GM19043 (cell line): ENCODE results near the gene STKLD1.
"Not testable (repeated sequence)": the region's sequence is repeated elsewhere in the genome, so short reads cannot be mapped to it uniquely, and the experiment has no call there.

Experiments used
- ATAC-seq: cut with Tn5 transposase; IDR thresholded peaks from one replicate; pipeline ENCODE4 v1.9.1; 2021; ENCODE audit warnings: low read depth; ENCODE audit not compliant: unreplicated experiment

Gene STKLD1

DNA sequence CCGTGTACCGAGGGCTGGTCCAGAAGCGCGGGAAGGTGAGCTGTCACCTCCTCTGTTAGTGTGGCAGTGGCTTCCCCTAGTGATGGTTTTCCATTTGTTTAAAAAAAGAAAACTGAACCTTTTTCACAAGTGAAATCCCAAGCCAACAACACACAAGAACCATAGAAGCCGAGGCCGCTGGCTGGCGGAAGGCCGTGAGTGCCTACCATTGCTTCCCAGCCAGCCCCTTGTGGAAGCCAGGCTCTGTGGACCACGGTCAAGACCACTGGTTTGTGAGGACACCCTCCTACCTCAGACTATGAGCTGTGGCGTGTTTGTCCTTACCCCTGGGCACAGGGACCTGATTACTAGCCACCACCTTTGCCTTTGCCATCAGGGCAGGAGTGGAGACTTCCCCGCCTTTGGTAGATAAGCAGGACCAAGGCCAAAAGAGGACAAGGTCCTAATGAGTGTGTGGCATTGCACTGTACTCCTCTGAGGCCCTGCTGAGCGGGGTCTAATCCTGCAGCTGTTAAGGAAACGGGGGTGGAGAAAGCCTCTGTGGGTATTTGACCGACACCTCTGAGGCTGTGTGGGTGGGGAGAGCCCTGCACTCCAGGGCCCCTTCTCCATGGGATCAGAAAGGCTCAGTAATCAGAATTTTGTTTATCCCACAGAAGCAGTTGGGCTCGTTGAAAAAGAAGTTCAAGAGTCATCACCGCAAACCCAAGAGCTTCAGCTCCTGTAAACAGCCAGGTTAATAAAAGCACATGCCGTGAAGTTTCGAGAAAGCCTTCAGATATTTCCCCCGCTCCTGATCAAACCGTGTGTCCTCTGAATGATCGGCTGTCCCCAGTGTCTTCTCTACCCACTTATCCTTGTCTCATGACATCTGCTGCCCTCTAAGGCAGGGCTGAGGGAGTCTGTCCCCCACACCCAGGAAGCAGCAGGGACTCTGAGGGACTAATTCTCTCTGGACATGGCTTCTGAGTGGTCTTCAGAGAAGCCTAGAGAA is 15.5 kb upstream of the STKLD1 start:
- no peak for ATAC-seq

DNA sequence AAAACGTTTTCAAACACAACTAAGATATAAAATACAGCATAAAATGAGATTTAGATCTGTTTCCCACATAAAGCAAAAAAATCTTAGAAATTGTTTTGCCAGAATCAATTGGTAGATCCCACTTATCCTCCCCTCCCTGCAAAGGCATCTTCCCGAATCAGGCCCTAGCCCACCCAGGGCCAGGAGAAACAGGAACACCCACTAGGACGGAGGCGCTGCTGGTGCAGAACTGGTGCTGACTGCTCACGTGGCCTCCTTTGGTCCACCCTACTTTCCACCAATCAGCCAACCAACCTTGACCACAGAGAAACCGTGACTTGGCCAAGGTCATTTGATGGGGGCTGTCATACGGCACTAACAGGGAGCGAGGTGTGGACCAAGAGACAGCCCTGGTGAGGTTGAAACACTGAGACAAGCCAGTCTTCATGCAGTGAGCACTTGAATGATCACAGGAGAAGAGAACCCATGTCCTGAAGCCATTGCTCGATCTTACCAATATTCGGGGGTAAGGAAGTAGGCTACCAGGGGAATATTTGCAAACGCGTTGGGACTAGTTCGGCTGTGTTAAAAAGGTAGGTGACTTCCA is 14.6 kb upstream of the STKLD1 start:
- no peak for ATAC-seq

DNA sequence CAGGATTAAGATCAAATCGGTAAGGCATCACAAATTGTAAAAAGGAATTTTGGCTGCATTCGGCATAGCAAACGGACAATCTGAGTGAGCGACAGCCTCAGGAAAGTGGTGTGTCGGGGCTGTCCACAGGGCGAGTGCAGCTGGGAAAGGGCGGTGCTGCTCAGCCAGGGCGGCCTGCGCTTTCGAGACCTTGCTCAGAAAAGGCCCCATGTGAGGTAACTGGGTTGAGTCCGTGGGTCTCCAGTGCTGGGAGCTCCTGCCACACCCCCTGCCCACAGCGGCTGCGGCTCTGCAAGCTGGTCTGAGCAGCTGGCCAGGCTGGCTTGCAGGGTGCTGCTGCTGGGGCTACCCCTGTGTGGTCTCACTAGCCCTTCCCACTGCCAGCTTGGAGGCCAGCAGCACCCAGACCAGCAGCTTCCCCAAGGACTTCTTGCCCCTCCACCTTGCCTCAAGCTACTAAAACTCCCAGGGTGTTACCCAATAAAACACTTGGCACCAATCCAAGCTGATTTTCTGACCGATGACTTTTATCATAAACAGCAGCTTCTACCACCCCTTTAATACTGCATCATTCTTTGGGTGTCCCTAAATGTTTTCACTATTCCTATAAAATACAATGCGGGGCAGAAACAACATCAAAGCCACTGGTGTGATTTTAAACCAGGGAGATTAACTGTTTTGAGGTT is 13.7 kb upstream of the STKLD1 start:
- no peak for ATAC-seq

DNA sequence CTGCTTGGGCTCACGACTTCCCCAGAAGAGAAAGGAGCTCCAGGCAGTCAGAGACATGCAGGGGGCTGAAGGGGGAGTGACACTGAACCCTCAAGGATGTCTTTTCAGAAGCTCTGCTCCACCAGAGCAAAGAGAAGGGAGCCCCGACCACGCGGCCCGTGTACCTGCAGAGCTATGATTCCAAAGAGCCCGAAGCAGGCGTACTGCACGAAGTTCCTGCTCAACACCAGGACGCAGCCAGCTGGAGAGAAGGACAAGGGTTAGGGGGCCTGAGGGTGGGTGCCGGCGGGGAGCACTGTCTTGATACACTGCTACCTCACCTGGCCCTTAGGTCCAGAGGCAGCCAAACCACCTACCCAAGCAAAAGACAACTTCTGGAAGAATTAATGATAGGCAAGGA is 9.7 kb upstream of the STKLD1 start:
- ATAC-seq, result no peak

DNA sequence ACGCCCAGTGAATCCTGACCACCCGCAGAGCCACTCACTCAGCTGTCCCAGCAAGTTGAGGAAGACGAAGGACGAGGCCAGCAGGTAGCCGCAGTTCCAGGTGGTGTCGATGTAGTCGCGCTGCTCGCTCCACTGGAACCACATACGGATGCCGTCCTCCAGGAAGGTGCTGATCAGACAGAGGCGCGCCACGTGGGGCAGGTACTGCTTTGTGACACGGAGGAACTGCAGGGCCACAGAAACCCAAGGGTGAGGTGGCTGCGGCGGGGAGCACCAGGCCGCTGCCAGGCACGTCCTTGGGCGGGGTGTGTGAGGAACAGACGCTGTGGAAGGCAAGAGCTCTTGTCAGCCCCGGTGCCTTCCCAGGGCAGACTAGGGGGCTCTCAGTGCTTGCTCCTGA is 8.9 kb upstream of the STKLD1 start:
- no peak for ATAC-seq

DNA sequence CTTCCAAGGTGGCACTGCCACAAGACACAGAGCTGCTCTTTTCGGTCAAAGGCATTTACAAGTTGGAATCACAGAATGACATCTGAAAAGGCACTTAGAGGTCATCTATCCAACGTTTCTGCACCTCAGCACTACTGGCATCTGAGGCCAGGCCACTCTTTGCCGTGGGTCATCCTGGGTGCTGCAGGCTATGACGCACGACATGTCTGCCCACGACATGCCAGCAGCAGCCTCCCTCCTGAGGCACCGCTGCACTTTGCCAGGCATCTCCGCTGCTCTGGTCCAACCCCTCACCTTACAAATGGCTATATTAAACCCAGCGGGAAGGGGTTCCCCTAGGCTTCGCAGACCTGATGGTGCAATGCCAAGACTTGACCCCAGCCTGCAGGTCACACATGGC is 8.4 kb upstream of the STKLD1 start:
- ATAC-seq, result no peak

DNA sequence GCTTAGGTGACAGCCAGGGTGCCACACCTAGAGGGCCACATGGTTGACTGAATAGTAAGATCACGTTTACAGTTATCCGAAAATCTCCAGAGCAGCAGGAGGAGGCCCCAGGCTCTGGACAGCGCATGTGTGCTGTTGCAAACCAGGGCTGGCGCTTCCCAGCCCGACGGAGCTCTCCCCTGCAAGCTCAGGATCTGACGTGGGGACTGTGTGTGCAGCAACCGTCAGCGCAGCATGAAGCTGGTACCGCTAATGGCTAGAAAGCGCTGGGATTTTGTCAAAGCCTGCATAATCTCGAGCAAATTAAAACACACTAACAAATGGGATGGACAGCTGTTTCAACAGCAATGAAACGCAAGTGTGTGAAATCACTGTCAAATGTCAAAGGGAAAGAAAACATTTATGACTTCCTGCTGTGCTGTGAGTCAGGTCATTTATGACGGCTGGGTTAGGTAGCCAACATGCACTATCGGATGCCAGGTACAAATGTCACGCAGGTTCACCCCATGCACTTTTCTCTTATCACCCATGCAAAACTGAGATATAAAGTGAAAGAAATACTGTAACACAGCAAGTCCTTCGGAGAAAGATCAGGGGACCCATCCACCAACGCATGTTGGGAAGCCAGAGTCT is 7.8 kb upstream of the STKLD1 start:
- no peak for ATAC-seq

DNA sequence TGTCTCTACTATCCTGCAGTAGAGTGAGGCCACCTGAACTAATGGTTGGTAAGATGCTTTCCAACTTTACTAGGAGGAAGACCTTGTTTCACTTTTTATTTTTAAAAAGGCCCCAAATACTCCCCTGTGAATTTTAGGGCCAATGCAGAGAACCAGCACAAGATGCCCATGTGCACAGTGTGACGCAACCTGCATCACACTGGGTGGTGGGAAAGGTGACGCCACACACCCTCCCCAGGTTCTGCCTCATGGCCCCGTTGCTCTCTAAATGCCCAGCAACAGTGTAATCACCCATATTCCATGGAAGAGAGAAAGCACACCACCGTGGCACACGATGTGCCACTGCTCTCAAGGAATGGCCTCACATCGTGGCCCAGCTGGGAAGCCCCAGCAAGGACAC is 6.7 kb upstream of the STKLD1 start:
- ATAC-seq, result no peak

DNA sequence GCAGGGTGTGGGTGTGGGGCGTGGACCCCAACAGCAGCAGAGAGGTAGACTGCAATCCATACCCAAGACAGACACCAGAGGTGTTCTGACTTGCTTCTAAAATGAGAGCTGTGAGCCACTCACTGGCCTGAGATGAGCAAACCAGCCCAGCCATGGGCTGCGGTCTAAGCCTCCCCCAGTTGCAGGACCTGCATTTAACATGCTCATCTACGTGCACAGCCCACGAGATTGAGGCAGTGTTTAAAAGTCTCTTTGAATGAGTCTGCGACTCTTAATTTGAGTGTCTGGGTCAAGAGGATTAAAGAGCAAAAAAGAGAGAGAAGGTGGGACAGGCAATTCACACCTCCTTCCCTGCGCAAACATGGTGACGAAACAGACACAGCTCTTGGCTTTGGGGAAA is 6.2 kb upstream of the STKLD1 start:
- ATAC-seq, result no peak

DNA sequence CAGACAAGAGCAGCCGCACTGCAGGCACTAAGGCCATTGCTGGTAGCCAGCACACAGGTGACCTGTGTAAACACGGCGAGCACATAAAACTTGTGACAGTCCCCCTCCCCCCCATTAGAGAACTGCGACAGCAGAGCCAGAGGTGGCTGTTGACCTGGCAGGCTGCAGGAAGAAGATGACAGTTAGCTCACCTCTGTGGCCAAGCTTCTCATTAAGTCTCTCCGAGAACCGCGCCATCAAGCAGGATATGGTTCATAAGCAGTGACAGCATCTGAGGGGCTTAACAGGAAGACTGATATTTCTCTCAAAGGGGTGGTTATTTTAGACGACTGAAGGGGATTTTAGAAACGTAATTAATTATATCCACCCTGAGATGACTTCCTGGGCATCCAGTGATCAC is 5.5 kb upstream of the STKLD1 start:
- ATAC-seq, result no peak

DNA sequence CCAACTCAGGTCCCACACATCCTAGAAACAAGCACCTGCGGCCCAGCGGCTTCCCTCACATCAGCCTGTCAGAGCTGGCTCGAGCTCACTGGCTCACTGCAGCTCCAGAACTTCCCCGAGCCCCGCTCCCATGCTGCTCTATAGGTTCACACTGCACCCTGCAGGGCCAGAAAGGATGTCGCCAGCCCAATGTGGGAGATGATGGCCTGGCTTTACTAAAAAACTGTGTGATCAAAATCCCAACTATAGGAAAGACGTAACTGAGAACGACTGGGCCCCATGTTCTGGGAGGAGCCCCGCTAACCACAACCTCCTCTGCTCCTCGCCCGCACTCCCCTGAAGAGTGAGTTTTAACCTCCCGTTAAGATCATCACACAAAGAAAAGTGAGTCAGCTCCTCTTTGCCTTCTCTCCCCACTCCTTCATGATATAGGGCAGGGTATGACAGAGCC is 4.9 kb upstream of the STKLD1 start:
- no peak for ATAC-seq

DNA sequence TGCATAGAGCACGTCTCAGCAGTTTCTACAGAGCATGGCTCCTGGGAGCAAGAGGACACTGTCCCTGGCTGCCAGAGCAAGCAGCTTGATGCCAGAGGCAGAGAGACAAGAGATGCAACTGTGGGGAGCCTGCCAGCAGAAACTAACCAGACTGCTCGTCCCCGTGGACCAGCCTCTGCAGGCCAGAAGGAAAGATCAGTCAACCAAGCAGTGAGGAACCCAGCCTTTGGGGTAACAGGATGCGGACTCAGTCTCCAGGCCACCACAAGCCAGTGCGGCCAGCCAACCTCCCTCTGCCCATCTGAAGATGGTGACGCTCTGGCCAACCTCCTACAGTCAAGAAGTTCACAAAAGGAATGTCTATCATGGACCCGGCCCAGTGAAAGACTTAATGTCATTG is 4.0 kb upstream of the STKLD1 start:
- no peak for ATAC-seq

DNA sequence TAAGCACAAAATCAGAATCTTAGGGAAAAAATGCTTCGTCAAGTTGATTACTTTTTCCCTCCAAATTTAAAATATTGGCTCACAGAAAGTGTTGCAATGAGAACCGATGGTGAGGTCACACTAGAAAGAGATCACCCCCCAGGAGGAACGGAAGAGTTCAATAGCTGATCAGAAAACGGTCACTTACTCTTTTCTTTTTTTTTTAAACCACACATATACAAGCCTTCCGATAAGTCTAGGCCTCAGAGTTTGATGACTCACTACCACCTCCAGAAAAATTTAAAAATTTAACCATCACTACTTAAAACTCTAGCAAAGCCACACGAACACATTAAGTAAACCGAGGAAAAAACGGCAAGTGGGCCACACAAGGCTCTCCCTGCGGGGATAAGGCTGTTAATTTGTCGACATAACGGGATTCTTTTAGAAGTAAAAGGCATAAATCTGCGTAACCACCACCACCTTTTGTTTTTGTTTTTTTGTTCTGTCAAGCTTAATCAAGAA is 1.5 kb upstream of the STKLD1 start:
- no peak for ATAC-seq

DNA sequence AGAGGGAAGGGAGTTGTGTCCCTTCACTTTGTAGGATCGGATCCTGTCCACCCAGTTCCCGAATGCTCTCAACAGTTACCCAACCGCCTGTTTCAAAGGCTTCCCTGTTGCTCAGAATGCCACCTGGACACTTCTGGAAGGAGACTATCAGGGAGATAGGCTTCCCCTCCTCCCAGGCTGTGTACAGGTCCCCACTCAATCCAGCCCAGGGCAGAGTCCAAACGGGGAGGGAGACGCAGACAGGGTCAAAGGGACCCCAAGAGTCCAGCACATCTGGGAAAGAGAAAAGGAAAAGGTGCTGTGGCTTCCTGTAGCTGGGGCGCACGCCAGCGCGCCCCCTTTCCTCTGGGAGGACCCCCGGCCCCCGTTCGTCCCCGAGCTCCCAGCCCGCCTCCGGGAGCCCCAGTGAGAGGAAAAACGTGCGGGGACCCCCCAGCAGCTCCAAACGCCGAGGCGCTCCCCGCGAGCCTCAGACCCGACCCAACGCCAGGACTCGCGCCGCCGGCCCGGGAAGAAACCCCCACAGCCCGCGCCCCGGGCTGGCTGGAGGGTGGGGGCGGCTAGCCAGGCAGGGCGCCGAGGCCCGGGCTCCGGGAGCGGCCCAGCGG is 946 bp upstream of the STKLD1 start:
- no peak for ATAC-seq

DNA sequence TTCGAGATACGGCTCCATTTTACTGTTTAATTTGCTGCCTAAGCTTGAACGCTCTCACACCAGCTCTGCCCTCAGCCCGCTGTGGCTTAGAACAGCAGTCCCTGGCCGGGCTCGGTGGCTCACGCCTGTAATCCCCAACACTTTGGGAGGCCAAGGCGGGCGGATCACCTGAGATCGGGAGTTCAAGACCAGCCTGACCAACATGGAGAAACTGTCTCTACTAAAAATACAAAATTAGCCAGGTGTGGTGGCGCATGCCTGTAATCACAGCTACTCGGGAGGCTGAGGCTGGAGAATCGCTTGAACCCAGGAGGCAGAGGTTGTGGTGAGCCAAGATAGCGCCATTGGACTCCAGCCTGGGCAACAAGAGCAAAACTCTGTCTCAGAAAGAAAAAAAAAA is 1.1 kb downstream of the STKLD1 start:
- not testable (repeated sequence) for ATAC-seq

DNA sequence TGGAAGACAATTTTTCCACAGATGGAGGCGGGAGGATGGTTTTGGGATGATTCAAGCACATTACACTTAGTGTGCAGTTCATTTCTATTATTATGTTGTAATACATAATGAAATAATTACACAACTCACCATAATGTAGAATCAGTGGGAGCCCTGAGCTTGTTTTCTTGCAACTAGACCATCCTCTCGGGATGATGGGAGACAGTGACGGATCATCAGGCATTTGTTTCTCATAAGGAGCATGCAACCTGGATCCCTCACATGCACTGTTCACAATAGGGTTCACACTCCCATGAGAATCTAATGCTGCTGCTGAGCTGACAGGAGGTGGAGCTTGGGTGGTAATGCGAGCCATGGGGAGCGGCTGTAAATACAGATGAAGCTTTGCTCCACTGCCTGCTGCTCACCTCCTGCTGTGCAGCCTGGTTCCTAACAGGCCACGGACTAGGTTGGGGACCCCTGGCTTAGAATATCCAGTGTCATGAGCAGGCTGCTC is 1.6 kb downstream of the STKLD1 start:
- no peak for ATAC-seq

DNA sequence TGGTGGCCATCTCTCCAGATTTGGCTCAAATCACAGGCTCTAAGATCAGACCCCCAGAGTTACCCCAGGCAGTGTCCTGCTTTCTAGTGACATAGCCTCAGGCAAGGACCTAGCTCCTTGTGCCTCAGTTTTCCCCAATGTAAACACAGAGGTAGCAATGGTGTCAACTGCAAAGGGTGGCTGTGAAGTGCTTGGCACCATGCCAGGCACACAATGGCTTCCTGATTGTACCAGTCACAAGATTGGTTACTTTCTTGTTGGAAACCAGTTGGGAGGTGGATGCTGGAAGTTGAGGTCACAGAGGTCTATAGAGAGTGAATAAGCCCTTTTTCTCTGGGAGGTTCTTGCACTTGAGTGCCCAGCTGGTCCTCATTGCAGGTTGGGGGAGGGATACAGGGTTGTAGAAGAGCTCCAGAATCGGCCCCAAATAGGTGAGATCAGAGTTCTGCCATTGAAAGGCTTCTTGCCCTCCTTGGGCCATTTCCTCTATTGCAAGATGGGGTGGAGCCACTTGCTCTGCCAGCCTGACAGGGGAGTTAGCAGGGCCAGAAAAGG is 2.3 kb downstream of the STKLD1 start:
- ATAC-seq, result no peak

DNA sequence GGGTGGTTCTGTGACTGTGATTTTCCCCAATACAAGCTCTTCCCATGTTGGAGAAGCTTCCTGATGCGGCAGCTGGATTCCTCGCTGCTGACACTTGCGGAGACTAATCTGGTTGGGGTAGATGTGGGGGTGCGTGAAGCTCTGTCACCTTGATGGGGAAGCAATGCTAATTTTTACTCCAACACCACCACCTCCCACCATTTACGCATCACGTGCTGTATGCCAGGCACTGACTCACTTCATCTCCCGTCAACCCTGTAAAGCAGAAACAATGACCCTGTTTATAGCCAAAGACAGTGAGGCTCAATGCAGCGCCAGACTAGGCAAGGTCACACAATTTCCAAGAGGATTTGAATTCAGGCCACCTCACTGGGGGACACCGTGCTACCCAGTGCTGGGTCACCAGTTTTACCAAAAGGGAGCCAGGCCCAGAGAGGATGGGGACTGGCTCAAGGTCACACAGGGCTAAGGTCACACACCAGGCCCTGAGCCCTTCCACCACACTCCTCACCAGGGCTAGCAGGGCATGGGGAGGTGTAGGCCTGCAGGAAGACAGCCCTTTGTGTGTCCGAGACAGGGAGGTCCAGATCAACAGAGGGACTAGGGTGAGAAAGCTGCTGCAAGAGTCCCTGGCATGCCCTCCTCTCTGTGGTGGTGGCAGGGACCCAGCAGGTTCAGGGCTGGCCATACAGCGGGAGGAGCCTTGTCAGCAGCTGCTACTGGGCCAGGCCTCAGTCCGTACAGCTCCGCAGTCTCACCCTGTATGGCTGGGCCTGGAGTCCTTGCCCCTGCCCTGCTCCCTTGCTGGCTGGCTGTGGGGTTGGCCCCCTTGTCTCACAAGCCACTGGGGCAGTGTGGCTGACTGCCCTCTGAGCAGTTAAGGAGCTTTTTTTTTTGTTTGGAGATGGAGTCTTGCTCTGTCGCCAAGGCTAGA is 3.3 kb downstream of the STKLD1 start:
- no peak for ATAC-seq

DNA sequence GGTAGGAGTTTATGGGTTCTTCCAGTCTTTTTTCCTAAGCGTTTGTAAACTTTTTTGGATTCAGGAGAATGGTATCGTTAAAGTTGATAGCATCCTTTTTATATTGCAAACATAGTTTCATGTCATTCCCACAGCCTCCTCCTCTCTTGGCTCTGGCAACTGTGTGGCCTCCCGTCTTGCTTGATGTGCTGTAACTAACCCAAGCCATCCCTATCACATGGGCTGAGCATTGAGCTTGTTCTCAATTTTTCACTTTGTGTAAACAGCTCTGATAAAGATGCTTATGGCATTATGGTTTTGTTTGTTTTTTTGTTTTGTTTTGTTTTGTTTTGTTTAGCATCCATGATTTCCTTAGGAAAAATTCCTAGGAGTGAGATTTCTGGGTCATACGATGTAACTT is 4.6 kb downstream of the STKLD1 start:
- no peak for ATAC-seq
